GM19438 (cell line): ENCODE measurements around the gene ATP6AP1.
"Not testable (repeated sequence)": the region's sequence is repeated elsewhere in the genome, so short reads cannot be mapped to it uniquely, and the experiment has no call there.

Experiments used
- ATAC-seq: cut with Tn5 transposase; IDR thresholded peaks from one replicate; pipeline ENCODE4 v1.9.1; 2021; ENCODE audit warnings: low read depth; ENCODE audit not compliant: unreplicated experiment

ATP6AP1 gene, protein sequence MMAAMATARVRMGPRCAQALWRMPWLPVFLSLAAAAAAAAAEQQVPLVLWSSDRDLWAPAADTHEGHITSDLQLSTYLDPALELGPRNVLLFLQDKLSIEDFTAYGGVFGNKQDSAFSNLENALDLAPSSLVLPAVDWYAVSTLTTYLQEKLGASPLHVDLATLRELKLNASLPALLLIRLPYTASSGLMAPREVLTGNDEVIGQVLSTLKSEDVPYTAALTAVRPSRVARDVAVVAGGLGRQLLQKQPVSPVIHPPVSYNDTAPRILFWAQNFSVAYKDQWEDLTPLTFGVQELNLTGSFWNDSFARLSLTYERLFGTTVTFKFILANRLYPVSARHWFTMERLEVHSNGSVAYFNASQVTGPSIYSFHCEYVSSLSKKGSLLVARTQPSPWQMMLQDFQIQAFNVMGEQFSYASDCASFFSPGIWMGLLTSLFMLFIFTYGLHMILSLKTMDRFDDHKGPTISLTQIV

DNA sequence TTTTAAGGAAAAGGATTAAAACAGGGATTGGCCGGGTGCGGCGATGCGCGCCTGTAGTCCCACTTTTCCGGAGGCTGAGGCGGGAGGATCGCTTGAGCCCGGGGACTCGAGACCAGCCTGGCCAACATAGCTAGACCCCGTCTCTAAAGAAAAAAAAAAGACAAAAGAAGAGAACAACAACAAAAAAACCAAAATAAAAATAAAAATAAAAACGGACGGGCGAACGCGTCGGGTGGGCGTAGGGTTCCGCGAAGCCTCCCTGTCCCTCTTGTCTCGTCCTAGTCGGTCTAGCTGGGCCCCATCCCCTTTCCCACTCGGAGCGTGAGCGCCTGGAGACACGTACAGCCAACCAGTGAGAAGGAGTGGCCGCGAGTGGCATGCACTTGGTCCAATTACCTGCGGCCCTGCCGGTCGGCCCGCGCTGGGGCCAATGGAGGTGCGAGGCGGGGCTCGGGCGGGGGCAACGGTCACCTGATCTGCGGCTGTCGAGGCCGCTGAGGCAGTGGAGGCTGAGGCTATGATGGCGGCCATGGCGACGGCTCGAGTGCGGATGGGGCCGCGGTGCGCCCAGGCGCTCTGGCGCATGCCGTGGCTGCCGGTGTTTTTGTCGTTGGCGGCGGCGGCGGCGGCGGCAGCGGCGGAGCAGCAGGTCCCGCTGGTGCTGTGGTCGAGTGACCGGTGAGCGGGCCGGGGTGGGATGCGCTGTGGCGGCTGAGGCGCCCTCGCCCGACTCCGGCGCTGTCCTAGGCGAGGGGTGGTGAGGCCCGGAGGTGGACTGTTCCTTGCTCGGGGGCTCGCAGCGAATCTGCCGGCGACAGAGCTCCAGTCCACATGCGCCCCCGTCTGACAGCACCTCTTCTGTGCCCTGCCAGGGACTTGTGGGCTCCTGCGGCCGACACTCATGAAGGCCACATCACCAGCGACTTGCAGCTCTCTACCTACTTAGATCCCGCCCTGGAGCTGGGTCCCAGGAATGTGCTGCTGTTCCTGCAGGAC, at the start of gene ATP6AP1:
TSS of gene ATP6AP1 (plus strand) at position 502 of the 996 bp plus-strand sequence. CDS start at position 518, 16 bp downstream.
- peak; percentile 95 for ATAC-seq

- peak; percentile 87 for ATAC-seq
Observed at GRCh38 chrX:154378799-154379568, 49.5 kb upstream of the ATP6AP1 start, which contains the start of gene EMD. EMD (plus strand) TSS chrX:154379295; CDS start chrX:154379485, 190 bp downstream.

- ATAC-seq, result no peak
Observed at GRCh38 chrX:154379569-154379951, 48.9 kb upstream of the ATP6AP1 start.

- ATAC-seq, result no peak
Observed at GRCh38 chrX:154380153-154380552, 48.3 kb upstream of the ATP6AP1 start.

GRCh38 chrX:154380787-154381186, 47.7 kb upstream of the ATP6AP1 start:
- ATAC-seq, result no peak

DNA sequence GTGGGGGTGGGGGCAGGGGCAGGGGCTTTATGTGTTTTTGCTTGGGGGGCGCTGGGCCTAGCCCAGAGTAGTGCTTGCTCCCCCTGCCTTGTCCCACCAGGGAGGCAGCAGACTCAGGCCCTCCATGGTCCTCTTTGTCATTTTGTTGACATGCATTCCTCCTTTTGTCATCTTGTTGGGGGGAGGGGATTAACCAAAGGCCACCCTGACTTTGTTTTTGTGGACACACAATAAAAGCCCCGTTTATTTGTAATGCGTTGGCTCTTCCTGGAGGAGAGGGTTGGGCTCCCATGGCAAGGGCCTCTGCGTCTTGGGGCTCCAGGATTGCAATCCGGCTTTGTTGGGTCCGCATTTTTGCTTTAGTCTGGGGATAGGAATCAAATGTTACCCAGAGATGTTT, 47.2 kb upstream of the ATP6AP1 start:
- no peak for ATAC-seq

DNA sequence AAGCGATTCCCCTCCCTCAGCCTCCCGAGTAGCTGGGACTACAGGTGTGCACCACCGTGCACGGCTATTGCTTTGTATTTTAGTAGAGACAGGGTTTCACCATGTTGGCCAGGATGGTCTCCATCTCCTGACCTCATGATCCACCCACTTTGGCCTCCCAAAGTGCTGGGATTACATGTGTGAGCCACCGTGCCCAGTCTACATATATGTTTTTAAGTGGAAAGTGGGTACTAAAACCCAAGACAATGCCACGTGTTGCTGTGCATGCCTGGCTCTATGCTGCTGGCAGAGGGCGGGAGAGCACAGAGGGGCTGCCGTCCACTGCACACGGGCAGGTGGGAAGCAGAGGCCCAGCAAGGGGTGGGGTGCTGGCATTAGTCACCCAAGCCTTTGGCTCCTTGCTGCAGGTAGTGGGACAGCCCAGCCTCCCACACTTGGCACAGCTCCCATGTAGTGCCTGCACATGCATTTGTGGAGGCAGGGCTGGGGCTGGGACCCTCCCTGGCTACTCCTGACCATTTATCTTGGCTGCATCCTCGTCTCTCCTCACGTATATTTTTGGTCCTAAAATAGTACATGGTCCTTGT, 45.9 kb upstream of the ATP6AP1 start:
- no peak for ATAC-seq

DNA sequence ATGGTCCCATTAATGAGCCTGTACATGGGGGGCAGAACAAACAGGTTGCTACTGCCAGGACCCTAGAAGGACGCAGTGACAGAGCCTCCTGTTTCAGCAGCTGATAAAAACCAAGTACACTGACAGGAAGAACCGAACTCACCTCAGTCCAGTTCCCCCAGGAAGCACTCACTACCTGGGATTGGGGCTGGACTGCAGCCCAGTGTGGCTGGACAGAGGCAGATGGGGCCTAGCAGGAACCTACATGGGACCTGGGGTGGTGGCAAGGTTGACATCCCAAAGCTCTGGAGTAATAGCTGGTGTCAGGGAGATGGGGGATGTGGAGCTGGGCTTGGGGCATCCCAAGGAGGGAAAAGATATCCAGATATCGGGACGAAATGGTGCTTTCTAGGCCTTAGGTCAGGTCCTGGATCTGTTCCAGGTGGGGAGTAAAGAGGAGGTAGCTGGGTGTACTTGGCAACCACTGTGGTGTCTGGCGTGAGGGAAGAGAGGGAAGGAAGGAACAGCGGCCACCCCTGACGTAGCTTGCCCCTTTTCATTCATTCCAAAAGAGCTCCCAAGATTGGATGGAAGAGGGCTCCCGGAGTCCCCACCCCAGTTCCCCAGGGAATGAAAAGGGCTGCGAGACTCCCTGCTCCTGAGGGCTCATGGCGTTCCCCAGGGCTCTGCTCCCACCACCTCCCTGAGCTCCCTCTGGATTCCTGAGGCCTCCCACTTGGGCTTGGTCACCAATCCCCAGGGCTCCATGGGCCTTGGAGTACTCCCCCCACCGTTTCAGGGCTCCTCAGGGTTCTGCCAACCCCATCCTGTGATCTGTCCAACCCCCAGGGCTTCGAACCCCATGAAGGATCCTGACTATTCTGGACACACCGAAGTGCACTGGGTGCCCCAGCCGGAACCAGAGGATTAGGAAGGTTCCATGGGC, 44.9 kb upstream of the ATP6AP1 start:
- no peak for ATAC-seq

DNA sequence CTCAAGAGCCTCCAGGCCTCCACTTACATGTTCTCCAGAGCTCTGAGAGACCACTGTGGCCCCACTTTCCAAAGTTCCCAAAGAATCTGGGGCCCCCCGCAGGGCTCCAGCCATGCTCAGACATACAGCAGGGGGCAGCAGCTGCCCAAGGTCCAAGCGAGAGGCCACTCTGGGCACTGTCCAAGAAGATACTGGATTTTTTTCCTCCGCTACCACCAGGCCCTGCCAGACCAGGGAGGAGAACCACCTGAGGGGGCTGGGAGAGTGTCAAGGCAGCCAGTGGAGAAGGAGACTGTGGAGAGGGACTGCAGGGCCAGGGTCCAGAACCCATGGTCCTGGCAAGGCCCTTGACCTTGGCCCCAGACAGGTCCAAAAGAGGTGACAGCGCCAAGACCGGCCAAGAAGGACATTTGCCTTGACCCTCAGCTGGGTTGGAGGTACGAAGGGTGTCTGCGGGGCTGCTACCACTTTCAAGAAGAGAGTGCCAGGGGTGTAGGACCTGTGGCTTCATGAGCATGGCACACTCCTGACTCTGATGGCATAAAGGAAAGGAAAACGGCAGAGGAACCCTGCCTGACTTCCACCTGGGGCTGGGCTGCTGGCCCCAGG, 44.1 kb upstream of the ATP6AP1 start:
- no peak for ATAC-seq

- ATAC-seq, result peak; percentile 38
Observed at GRCh38 chrX:154388094-154388493, 40.4 kb upstream of the ATP6AP1 start.

- ATAC-seq, result not testable (repeated sequence)
Observed at GRCh38 chrX:154388649-154389048, 39.8 kb upstream of the ATP6AP1 start.

- ATAC-seq, result peak; percentile 75
Observed at GRCh38 chrX:154389812-154390747, 38.4 kb upstream of the ATP6AP1 start.

- ATAC-seq, result not testable (repeated sequence)
Observed at GRCh38 chrX:154396363-154396762, 32.1 kb upstream of the ATP6AP1 start.

- ATAC-seq, result peak; percentile 50
Observed at GRCh38 chrX:154396973-154397887, 31.2 kb upstream of the ATP6AP1 start.

DNA sequence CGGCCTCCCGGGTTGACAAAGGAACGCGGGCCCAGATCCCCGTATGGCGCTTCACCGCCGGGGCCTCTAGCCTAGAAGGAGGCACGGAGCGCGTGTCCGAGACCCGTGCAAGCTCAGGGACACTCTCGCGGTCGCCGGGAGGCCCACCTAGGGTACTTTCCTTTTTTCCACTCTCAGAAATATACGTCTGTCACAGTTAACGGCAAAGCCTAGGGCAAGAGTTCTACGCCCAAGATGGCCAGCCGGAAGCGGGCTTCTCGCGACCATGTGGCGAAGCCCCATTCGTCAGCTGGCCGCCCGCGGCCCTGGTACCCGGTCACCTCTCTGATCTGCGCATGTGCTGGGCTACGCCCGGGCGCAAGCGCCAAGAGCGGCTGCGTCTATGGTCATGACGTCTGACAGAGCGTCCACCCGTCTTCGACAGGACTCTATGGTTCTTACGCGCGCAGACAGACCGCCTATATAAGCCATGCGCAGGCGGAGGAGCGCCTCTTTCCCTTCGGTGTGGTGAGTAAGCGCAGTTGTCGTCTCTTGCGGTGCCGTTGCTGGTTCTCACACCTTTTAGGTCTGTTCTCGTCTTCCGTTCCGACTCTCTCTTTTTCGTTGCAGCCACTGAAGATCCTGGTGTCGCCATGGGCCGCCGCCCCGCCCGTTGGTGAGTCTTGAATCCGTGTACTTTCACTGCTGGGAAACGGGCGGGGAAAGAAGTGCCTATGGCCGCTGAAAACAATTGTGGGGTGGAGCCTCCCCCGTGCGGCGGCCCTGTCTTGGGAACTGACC, 30.4 kb upstream of the ATP6AP1 start, which contains the start of gene RPL10:
TSS of gene RPL10 (plus strand) at position 490 of the 780 bp plus-strand sequence. CDS start at position 633, 143 bp downstream.
- peak; percentile 67 for ATAC-seq
